HG02973 (cell line): Measurements from ENCODE around the gene UCKL1.
A peak's percentile ranks its signal among the peaks of the same experiment; 100 is the strongest.
"Not testable (repeated sequence)": the region's sequence is repeated elsewhere in the genome, so short reads cannot be mapped to it uniquely, and the experiment has no call there.

ENCODE experiments used
- ATAC-seq: cut with Tn5 transposase; IDR thresholded peaks from one replicate; pipeline ENCODE4 v1.9.1; 2021; ENCODE audit warnings: moderate library complexity; ENCODE audit not compliant: unreplicated experiment

The UCKL1 gene

GRCh38 chr20:63926298-63926697 is 29.9 kb downstream of the UCKL1 start:
- no peak for ATAC-seq

GRCh38 chr20:63924241-63924640 is 32.0 kb downstream of the UCKL1 start:
- ATAC-seq = no peak

GRCh38 chr20:63923651-63924050 is 32.6 kb downstream of the UCKL1 start:
- no peak for ATAC-seq

GRCh38 chr20:63920226-63920625 is 36.0 kb downstream of the UCKL1 start:
- no peak for ATAC-seq

GRCh38 chr20:63919130-63919529 is 37.1 kb downstream of the UCKL1 start:
- ATAC-seq = no peak

GRCh38 chr20:63917811-63918210 is 38.4 kb downstream of the UCKL1 start:
- no peak for ATAC-seq

- not testable (repeated sequence) for ATAC-seq
Measured at GRCh38 chr20:63916371-63916939, 39.8 kb downstream of the UCKL1 start.

- ATAC-seq = no peak
Measured at GRCh38 chr20:63915471-63915870, 40.7 kb downstream of the UCKL1 start.

GRCh38 chr20:63913768-63914167 is 42.4 kb downstream of the UCKL1 start:
- ATAC-seq = no peak

GRCh38 chr20:63911176-63911575 is 45.0 kb downstream of the UCKL1 start:
- no peak for ATAC-seq

GRCh38 chr20:63908008-63908682 is 48.1 kb downstream of the UCKL1 start:
- no peak for ATAC-seq

- no peak for ATAC-seq
Measured at GRCh38 chr20:63903796-63904561, 52.2 kb downstream of the UCKL1 start.

- ATAC-seq = no peak
Measured at GRCh38 chr20:63900413-63900812, 55.8 kb downstream of the UCKL1 start.

GRCh38 chr20:63898882-63899558 is 57.2 kb downstream of the UCKL1 start:
- ATAC-seq = no peak

GRCh38 chr20:63897978-63898561 is 58.1 kb downstream of the UCKL1 start:
- no peak for ATAC-seq

GRCh38 chr20:63896264-63897105 is 59.7 kb downstream of the UCKL1 start:
- ATAC-seq = no peak

GRCh38 chr20:63895952-63896263 is 60.3 kb downstream of the UCKL1 start:
- no peak for ATAC-seq

- peak; percentile 3 for ATAC-seq
Measured at GRCh38 chr20:63895202-63895951, 60.8 kb downstream of the UCKL1 start.

GRCh38 chr20:63894358-63895201 is 61.6 kb downstream of the UCKL1 start, which contains the start of gene DNAJC5:
Gene DNAJC5, plus strand, starts transcription at chr20:63895126. Its CDS starts 33,220 bp downstream, at chr20:63928346.
- peak; percentile 80 for ATAC-seq
